Hematopoietic multipotent progenitor cell treated with erythropoietin and hydrocortisone succinate and interleukin-3 and kit ligand, for 17 days (in vitro differentiated cells): ENCODE data around the gene PAPPA.

ENCODE experiments used
- DNase-seq: peaks from one replicate; pipeline ENCODE4 v3.0.0-alpha.2; 2015; ENCODE audit warnings: low spot score

Gene PAPPA

DNA sequence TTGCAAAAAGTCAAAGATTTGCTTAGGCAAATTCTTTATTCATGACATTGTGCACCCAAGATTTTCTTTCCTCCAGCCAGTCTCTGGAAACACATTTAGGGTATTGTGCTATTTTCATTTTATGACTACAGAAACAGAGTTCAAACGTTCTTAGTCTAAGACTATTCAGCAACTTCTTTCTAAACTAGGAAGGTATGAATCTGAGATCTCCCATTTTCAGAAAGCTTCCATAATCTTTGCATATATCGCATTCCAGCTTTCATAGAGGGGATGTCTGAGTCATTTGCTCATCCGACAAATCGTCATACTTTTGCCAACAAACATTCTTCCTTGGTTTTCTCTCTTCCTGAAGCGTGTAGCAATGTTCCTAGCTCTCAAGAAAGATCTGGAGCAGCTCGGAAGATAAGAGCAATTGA lies 1.6 kb upstream of the PAPPA start:
- no peak for DNase-seq

DNA sequence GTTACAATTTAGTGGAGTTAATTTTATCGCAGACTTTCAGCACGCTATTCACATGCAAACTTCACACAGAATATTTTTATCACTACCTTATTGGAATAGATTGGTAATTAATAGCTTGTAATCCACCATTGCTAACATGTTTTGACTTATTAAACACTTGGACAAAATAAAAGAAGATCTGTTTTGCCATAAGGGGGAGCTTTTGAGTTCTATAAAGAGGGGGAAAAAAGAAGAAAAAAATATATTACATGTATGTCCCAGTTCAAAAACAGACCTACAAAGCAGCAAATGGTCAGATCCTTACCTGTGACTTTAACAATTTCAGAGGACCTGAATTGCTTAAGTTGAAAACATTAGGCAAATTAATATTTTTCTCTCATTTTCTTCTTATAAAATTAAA lies 1.2 kb upstream of the PAPPA start:
- peak; percentile 36 for DNase-seq

DNA sequence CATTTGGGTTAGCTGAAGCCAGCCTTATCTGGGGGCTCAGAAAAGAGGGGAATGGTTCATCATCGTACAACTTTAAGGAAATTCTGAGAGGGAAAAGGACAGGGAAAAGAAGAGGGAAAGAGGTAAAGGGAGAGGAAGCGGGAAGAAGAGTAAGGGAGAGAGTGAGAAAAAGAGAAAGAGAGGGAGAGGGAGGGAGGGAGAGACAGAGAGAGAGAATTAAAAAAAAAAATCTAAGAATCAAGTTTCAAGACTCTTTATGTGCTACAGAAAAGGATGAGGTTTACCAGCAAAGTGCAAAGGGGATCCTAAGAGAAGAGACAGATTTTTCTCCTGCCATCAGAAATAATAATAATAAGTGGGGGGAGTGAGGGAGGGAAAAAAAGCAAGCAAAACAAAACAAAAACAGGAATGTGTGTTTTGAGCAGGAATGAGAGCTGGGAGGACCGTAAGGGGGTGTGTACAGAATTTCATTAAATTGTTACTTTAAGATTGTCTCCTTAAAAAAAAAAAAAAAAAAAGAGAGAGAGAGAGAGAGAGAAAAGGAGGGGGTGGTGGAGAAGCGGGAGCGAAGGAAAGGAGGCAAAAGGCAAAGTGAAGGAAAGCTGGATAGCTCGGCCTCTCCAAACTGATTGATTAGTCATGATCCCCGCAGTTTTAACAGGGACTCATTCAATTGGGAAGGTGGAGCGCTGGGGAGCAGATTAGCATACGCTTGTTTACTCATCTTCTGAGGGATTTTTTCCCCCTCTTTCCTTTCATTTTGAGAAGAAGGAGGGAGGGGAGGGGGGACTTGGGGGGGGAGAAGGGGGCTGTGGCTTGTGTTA lies 438 bp upstream of the PAPPA start:
- DNase-seq = peak; percentile 21

DNA sequence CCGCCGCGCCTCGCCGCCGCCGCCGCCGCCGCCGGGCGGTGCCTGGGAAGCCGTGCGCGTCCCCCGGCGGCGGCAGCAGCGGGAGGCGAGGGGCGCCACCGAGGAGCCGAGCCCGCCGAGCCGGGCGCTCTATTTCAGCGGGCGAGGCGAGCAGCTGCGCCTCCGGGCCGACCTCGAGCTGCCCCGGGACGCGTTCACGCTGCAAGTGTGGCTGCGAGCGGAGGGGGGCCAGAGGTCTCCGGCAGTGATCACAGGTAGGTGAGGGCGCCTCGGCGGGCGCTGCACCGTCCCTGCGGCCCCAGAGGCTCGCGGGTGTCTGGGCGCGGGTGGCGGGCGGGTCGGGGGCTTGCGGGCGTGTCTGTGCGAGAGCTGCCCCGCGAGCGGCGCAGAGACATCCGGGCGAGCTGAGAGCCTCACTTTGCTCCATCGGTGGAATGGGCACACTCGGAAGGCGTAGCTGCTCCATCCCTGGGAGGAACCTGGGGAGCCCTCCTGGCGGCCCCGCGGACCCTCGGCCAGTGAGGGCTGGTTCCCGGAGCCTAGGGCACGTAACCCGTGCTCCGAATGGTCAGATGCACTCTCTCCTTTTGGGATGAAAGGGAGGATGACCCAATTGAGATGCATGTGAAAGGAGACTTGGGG lies 864 bp downstream of the PAPPA start:
- DNase-seq = no peak

DNA sequence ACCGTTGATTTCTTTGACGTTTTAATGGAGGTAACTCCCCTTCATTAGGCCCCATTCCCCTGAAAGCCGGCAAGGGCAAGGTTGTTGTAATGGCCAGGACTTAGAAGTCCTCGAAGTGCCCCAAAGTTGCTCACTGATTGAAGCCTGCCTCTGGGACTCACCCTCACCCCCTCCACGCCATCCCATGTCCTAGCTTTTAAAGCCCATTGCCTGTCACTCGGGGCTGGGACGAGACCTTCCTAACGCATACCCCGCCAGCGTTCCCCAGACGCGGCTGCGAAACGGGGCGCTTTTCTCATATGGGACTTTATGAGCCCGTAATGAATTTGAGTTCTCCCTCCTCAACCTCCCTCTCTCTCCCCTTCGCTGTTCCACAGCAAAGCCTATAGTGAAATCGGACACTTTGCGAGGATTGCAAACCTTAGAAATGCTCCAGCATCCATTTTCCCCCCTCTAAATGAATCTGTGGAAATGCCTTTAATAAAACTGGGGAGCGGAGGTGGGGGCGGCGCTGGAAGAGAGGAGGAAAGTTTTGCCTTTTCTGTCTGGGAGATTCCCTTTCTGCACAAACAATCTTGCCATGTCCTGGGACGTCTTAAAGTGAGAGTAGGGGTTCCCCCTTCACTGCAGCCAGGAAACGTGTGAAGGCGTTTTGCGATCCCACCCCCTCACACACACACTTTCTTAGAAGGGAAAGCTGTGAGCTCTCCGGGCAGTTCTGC lies 1.5 kb downstream of the PAPPA start:
- no peak for DNase-seq

DNA sequence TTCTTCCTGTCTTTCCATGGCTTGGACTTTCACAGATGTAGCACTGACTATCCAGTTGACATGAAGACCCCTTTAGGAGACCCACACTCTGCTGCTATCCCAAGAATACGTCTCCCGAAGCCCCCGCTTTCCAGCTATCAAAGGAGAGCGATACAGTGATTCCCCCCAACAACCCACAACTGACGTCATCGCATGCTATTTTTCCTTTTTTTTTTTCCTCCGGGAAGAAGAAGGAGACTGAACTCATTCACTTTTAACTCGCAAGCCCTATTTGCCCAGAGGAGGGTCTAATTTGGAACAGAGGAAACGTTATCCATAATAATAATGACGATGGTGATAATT lies 2.1 kb downstream of the PAPPA start:
- no peak for DNase-seq

DNA sequence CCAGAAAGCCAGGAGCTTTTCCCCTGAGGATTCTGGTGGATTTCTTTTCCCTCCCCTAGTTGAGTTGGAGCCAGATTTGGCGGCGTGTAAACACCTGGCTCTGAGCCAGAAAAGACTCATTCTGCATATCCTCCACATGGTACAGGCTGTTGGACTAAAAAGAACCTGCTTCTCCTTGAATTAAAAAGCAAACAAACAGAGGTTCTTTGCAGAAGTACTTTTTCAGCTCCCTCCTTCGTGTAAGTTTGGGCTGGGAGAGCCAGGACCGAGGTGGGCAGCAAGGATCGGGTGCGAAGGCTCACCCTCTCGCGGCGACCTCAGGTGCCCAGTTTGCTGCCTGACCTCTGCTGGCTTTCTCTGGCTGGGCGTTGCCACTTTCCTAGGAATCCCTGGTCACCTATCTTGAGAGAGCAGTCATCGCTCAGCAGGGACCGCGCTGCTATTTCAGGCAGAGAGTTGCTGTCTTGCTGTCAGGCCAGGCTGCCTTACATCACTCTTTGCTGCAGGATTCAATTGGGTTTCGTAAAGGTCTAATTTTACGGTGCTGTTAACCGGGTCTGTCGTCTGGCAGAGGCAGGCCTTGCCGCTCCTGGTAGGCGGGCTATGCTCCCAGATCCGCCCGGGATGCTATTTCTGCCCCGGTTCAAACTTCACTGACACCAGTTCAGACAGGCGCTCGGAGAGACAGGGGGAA lies 3.2 kb downstream of the PAPPA start:
- DNase-seq = peak; percentile 69

DNA sequence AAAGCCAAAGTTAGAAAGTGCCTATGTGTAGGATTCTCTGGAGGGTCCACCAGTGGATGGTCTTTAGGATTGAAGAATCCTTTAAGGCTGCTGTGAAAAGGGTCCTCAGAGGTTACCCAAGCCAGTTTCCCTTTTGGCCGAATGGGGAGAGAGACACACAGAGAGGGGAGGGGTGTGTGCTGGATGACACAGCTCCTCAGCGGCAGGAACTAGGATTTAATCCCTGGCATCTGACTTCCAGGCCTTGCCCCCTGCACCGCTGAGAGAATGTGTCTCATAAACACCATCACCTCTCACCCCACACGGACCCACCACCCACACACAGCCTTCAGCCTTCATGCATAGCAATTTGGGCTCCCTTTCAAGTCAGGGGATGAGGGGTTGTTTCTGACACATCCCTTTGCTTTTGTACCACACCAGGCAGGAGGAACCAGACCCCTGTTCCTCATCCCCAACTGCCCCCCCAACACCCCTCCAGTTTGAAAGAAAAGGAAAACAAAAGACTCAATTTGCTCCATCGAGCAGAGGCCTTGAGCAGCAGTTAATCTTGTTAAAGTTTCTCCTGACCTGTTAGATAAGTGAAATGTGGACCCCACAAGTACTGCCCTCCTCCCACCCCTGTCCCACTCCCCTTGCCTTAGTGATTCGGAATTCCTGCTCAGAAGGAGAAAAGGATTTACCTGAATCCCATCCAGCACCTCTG lies 4.0 kb downstream of the PAPPA start:
- peak; percentile 18 for DNase-seq

DNA sequence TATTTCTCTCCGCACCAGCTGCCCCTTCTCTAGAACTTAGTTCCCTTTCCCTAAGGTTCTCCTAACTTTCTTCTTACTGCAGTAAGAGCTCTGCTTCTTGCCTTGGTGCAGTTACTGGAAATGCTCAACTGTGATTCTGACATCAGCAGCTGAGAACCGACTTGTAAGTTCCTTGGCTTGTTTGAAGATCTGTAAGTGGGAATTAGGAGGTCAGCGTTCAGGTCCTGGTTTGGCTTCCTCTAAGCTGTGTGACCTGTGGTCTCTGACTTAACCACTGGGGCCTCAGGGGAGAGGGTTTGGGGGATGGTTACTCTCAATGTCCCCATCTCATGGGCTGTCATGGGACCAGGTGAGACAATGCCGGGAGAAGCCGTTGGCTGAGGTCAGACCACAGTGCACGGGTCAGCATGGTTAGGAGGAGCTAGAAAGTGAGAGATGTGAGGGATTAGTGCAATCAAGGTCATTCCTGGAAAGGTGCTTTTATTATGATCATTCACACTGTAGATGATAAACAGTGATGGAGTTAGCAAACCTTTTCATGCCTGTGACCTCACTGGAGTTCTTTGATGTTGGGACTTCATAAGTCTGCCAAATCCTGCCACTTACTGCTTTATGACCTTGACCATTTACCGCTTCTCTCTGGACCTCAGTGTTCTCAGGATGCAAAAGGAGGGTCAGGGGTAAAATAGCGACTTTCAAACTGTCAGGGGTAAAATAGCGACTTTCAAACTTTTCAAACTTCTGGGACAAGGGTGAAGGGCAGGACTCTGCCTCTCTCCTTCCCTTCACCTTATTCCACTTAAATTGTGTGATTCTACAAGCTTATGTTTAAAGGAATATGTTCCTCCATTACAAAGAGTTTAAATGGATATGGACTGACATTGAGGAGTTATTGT lies 7.3 kb downstream of the PAPPA start:
- no peak for DNase-seq

DNA sequence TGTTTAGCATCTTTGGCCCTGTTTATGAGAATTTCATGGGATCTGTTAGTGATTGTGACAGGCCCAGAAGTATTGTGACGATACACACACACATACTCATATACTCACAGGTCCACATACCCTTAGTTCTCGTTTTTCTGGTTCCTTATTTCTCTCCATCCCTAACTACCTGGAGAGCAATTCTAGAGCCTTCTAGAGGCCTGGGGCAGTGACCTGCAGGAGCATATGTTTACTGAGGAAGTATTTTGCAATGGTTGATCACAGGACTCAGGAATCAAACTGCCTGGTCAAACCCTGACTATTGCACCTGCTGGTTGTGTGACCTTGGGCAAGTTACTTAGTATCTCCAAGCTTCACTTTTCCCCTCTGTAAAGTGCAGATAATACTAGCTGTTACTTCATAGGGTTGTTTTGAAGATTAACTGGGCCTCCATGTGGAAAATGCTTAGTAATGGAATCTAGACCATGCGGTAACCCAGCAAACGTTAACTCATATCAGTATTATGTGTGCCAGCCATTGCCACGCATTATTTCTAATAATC lies 8.7 kb downstream of the PAPPA start:
- peak; percentile 52 for DNase-seq

DNA sequence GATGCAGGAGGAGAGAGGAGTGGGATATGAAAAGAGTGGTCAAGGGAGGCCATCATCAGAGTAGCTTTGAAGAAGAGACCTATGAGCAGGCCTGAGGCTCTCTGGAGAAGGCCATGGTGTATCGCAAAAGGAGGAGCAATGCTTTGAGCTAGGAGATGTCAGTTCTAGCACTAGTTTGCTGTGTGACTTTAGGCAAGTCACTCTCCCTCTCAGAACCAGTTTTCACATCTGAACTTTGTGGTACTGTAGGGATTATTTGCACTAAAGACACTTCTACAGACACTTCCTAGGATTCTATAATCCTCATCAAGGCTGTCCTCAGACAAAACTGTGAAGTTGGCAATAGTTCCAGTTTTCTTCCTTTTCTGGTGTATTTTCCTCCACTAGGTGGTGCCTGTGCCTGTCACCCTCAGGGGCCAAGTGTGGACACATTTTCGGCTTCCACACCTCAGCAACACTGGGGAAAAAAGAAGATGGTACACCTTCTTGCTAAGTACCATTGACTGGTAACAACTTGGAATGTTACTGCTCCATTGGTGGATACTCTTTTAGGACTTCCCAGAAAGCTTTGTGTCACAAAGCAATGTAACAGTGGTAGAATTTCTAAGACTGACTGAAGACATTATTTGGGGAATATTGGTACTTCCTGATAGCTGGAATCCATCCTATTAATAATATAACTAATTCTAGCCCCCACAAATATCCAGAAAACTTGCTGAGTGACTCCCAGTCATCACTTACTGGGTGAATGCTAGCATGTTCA lies 9.9 kb downstream of the PAPPA start:
- DNase-seq = peak; percentile 34

DNA sequence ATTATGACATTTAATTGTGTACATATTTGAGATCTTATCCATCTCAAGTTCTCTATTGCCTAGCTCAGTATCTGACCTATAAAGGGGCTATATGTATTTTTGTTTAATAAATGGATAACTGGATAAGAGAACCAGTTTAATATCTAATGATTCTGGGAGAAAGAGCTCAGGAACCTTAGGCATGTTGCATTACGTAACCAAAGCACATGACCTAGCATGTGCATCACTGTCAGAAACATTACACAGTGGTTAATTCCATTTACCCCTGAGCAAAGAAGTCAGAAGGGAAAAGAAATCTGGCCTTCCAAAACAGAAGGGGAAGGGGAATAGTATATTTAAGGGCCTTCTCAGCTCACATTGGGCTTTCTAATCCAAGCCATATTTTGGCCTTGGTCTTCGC lies 12.3 kb downstream of the PAPPA start:
- DNase-seq = no peak

DNA sequence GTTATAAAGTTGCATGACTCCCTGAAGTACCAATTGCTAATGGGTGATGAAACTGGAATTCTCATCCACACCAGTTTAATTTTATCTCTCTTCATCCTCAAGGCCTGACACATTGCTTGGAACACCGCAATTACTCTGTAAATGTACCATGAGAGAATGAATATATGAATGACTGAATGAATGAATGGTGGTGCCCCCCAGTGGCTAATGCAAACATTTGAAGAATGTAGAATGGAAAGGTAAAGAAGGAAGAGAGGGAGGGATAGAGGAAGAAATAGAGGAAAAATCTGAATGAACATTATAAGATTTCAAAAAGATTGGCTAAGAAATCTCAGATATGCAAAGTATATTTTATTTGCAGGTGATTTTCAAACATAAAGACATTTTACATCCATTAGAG lies 13.1 kb downstream of the PAPPA start:
- DNase-seq = no peak

DNA sequence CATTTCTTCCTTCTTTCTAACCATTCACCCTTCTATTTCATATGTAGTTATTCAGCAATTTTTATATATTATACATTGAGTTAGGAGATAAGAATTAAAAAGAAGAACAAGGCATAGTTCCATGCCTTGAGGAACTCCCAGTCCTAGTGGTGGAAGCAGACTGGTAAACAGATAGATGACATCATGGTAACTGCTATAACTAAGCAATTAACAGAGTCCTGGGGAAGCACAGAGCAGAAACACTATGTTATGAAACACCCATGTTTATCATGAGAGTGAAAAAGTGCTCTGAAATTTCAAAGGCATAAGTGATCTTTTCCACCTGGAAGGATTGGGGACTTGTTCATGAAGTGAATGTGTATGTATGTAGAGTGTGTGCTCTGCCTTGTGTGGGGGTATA lies 14.6 kb downstream of the PAPPA start:
- no peak for DNase-seq

DNA sequence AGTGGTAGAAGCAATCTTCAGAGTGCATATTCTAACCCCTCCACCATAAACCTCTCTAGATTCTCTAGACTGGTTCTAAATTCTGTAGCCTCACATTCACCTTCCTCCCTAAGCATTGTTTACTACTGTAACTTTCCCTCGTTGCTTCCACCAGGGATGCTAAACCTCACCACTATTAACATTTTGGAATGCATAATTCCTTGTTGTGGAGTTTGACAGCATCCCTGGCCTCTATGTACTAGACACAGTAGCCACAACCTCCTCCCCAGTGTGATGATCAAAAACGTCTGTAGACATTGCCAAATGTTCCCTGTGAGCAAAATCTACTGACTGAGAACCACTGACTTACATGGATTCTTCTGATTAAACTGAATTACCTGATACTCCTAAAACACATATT lies 18.6 kb downstream of the PAPPA start:
- DNase-seq = no peak

DNA sequence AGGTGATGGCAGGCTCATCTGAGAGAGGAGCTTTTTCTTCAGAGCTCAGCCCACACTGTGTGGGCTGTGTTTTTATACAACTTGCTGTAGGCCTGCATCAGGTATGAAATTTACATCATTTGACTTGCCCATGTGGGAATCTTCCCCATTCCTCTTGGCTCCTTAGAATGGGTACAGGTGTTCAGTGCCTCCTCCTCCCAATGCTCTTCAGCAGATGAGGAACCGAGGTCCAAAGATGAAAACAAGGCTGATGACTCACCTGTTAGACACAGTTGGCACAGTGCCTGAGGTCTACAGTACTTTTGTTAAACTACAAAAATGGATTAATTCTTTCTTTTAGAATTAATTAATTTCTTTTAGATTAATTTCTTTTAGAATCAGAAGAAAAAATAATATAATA lies 20.8 kb downstream of the PAPPA start:
- DNase-seq = no peak

DNA sequence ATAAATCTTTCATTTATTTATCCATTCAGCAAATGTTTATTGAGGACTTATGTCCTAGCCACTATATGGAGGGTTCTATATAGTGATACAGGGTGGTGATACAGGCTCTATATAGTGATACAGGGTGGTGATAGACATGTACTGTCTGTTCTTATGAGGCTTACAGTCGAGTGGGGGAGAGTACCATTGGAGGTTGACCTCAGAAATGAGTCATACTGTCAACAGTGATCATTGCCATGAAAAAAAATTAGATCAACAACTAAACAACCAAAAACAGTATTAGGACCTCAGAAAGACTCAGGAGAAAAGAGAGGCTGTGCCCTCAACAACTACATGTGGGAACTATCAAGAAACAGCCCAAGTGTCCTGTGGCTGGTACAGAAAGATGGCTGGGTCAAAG lies 22.0 kb downstream of the PAPPA start:
- no peak for DNase-seq

DNA sequence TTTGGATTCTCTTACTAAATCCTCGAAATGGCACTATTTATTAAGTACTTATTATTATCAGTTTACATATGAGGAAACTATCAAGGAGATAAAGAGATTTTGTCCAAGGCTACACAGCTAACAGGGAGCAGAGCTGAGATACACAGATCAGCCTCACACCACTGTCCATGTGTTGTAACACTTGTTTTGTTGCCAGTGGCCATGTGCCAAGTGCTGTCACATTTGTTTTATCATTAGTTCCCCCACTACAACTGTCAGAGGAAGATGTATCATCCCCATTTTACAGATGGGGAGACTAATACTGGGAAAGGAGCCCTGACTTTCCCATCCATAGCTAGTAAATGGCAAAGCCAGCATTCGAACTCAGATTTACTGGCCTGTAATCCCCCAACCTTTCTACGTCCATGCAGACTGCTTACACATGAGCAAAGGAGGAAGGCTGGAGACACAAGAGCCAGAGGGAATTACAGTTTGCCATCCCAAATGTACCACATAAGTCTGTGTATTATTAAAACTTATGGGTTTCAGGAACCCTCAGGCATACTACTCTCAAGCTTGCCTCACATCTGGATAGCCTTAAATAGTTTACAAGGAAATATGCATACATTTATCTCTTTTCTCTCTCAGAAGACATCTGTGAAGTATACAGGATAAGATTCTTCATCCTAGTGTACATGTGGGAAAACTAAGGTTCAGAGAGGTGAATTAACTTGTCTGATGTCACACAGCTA lies 25.1 kb downstream of the PAPPA start:
- DNase-seq = no peak

DNA sequence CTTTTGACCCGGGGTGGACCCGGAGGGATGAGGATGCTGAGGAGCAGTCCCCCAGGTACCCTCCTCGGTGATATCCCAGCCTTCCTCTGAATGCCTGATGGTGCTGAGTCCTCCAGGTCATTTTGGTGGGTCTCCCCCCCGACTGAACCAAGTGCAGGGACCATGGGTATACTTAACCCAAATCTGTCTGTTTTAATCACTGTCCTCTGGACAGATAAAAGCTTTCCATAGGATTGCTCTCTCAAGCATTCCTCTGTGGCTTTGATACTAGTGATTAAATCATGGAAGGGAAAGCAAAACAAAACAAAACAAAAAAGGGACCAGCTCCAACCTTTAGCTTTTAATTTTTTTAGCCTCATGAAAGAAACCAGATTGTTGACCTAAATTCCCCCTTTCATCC lies 26.0 kb downstream of the PAPPA start:
- no peak for DNase-seq
